AG04450 (cell line): ENCODE data around the gene LMO2. TPM values are rescaled to one million over a fixed set of nuclear protein-coding genes. Genes with fewer than 3 reads are reported as not detected.
"Not testable (repeated sequence)": the region's sequence is repeated elsewhere in the genome, so short reads cannot be mapped to it uniquely, and the experiment has no call there.

Experiments
- CTCF ChIA-PET: fragments of 300-600, 350-600 bp; formaldehyde crosslinking; extraction: SDS; loops from one replicate; lab custom pipeline; 2022; ENCODE audit warnings: antibody characterized with exemption, inconsistent platforms; lab: Charles Lee
- POLR2A ChIA-PET: fragments of 350-600 bp; formaldehyde crosslinking; extraction: SDS; loops from one replicate; lab custom pipeline; 2021; ENCODE audit warnings: antibody characterized with exemption, inconsistent platforms; lab: Yijun Ruan, JAX
- DNase-seq: peaks from one replicate; pipeline ENCODE4 v3.0.0-alpha.2; 2011; ENCODE audit warnings: low read depth, low spot score
- H3K27ac ChIP-seq: one replicate; pipeline ENCODE4 v1.5.1; 2012; ENCODE audit warnings: low read depth, low read length, control low read depth
- H3K27me3 ChIP-seq: one replicate; pipeline ENCODE4 v1.6.0; 2012; ENCODE audit warnings: low read length; ENCODE audit not compliant: control insufficient read depth, insufficient read depth
- H3K4me3 ChIP-seq: 2 replicates; pipeline ENCODE4 v1.5.1; 2011; ENCODE audit warnings: mild to moderate bottlenecking, low read depth, low read length, control low read depth
- H3K9me3 ChIP-seq: 2 replicates; pipeline ENCODE4 v1.5.1; 2012; ENCODE audit warnings: low read length; ENCODE audit not compliant: control insufficient read depth, insufficient read depth
- CTCF ChIP-seq: IDR thresholded peaks from 2 replicates; pipeline ENCODE4 v1.5.1; 2011; ENCODE audit warnings: low read depth, low read length, control low read depth, inconsistent platforms
- polyA plus RNA-seq: library from polyadenylated mRNA; depleted of rRNA; stranded (reverse); fragments of >200 nt; gene quantifications from 2 replicates; pipeline ENCODE4 v1.2.3, GENCODE V29; 2011

The LMO2 gene
- polyA plus RNA-seq, 1 experiment: 0.05 TPM

GRCh38 chr11:33923626-33924025 is 31.8 kb upstream of the LMO2 start:
- no peak for TF ChIP-seq CTCF
- ChIA-PET POLR2A (no interaction called here), CTCF (no interaction called here)
- H3K27me3 ChIP-seq: peaks cover 20% of the 10 kb centered on the region
- no peaks in the 10 kb centered on the region for H3K9me3 ChIP-seq
- no peak for DNase-seq
- no peak overlapping the region for H3K4me3 ChIP-seq
- no peak overlapping the region for H3K27ac ChIP-seq

- ChIA-PET CTCF (no interaction called here), POLR2A (no interaction called here)
- H3K27ac ChIP-seq: no peak overlapping the region
- H3K9me3 ChIP-seq: no peaks in the 10 kb centered on the region
- no peak for DNase-seq
- no peak for TF ChIP-seq CTCF
- peaks cover 27% of the 10 kb centered on the region for H3K27me3 ChIP-seq
- no peak overlapping the region for H3K4me3 ChIP-seq
Measured at GRCh38 chr11:33920838-33921613, 29.1 kb upstream of the LMO2 start.

GRCh38 chr11:33919645-33920044 is 27.8 kb upstream of the LMO2 start:
- TF ChIP-seq CTCF: no peak
- peaks cover 27% of the 10 kb centered on the region for H3K27me3 ChIP-seq
- H3K9me3 ChIP-seq: no peaks in the 10 kb centered on the region
- no peak overlapping the region for H3K27ac ChIP-seq
- DNase-seq: no peak
- POLR2A ChIA-PET: no interaction called here
- H3K4me3 ChIP-seq: no peak overlapping the region
- CTCF ChIA-PET: interaction anchor here (1.0 kb wide), 1 partner anchor 62 kb away, joined by 4 read pairs; no protein-coding TSS in a partner anchor

GRCh38 chr11:33917402-33917801 is 25.5 kb upstream of the LMO2 start:
- H3K4me3 ChIP-seq, DNase-seq, CTCF ChIA-PET, H3K27ac ChIP-seq, POLR2A ChIA-PET, H3K9me3 ChIP-seq: not testable (repeated sequence)
- H3K27me3 ChIP-seq: peaks cover 21% of the 10 kb centered on the region

- ChIA-PET POLR2A (no interaction called here), CTCF (no interaction called here)
- no peak overlapping the region for H3K27ac ChIP-seq
- TF ChIP-seq CTCF: no peak
- H3K9me3 ChIP-seq: no peaks in the 10 kb centered on the region
- no peak overlapping the region for H3K4me3 ChIP-seq
- peaks cover 21% of the 10 kb centered on the region for H3K27me3 ChIP-seq
- DNase-seq: no peak
Measured at GRCh38 chr11:33916736-33917135, 24.9 kb upstream of the LMO2 start.
